SU-DHL-6 (cell line): Measurements from ENCODE around the gene TALDO1.

Source experiments
- H2AFZ ChIP-seq: fragments of 200-600 bp; sonication (generic); 2 replicates; pipeline ENCODE4 v1.6.1; 2014; ENCODE audit warnings: low read depth, mild to moderate bottlenecking, moderate library complexity, mixed read lengths, antibody characterized with exemption, low read length; ENCODE audit not compliant: severe bottlenecking
- H3F3A ChIP-seq: fragments of 200-600 bp; shearing (Covaris generic); 2 replicates; pipeline ENCODE4 v1.6.0; 2016; ENCODE audit warnings: antibody characterized with exemption, mild to moderate bottlenecking; ENCODE audit not compliant: insufficient read depth
- H3K27ac ChIP-seq: fragments of 200-600 bp; sonication (generic); 2 replicates; pipeline ENCODE4 v1.5.1; 2016; ENCODE audit warnings: low read depth, mild to moderate bottlenecking, low read length, moderate library complexity, mixed read lengths
- H3K27me3 ChIP-seq: fragments of 200-600 bp; sonication (generic), shearing (Covaris generic); 2 replicates; pipeline ENCODE4 v1.6.0; 2014; ENCODE audit warnings: mild to moderate bottlenecking, low read length
- H3K36me3 ChIP-seq: fragments of 200-600 bp; sonication (generic); 2 replicates; pipeline ENCODE4 v1.6.1; 2014; ENCODE audit warnings: mild to moderate bottlenecking, low read length, mixed read lengths
- H3K4me2 ChIP-seq: fragments of 300-600, 200-600 bp; shearing (Covaris generic), sonication (generic); 2 replicates; pipeline ENCODE4 v1.6.0; 2014; ENCODE audit warnings: low read length, low read depth, mild to moderate bottlenecking; ENCODE audit not compliant: poor library complexity, severe bottlenecking
- H3K4me3 ChIP-seq: fragments of 200-600 bp; sonication (generic); 2 replicates; pipeline ENCODE4 v1.5.1; 2014; ENCODE audit warnings: antibody characterized with exemption, low read length, mild to moderate bottlenecking, mixed read lengths; ENCODE audit not compliant: insufficient read depth, poor library complexity, severe bottlenecking
- H3K79me2 ChIP-seq: fragments of 200-600 bp; sonication (generic); 2 replicates; pipeline ENCODE4 v1.6.1; 2014; ENCODE audit warnings: mild to moderate bottlenecking, low read length, moderate library complexity; ENCODE audit not compliant: insufficient read depth
- H3K9ac ChIP-seq: fragments of 200-600 bp; sonication (generic); 2 replicates; pipeline ENCODE4 v1.7.0; 2014; ENCODE audit warnings: mild to moderate bottlenecking, low read length
- H3K9me2 ChIP-seq: fragments of 200-600 bp; sonication (generic); replicated peaks from 2 replicates; pipeline ENCODE4 v1.6.1; 2014; ENCODE audit warnings: low read length; ENCODE audit not compliant: insufficient read depth
- H3K9me3 ChIP-seq: fragments of 200-600 bp; sonication (generic); 2 replicates; pipeline ENCODE4 v1.6.1; 2014; ENCODE audit warnings: low read length, mixed read lengths; ENCODE audit not compliant: insufficient read depth
- H4K20me1 ChIP-seq: fragments of 200-600 bp; sonication (generic); 2 replicates; pipeline ENCODE4 v1.6.1; 2014; ENCODE audit warnings: low read depth, mild to moderate bottlenecking, antibody characterized with exemption, low read length, moderate library complexity, mixed read lengths
- EZH2phosphoT487 ChIP-seq: fragments of 200-600 bp; sonication (generic), shearing (Covaris generic); conservative IDR thresholded peaks from 2 replicates; pipeline ENCODE4 v1.6.1; 2018; ENCODE audit warnings: mild to moderate bottlenecking, antibody characterized with exemption, low read length, moderate library complexity, mixed read lengths
- TF ChIP-seq, protein P1 (sequence below): fragments of 200-600 bp; sonication (generic); IDR thresholded peaks from one replicate; pipeline ENCODE4 v1.5.1; 2017; ENCODE audit warnings: antibody characterized with exemption, mild to moderate bottlenecking, low read length, moderate library complexity; ENCODE audit not compliant: insufficient read depth, poor library complexity, severe bottlenecking

Gene TALDO1

GRCh38 chr11:699116-699508 is 48.2 kb upstream of the TALDO1 start:
- H4K20me1 ChIP-seq: no peaks in the 10 kb centered on the region

DNA sequence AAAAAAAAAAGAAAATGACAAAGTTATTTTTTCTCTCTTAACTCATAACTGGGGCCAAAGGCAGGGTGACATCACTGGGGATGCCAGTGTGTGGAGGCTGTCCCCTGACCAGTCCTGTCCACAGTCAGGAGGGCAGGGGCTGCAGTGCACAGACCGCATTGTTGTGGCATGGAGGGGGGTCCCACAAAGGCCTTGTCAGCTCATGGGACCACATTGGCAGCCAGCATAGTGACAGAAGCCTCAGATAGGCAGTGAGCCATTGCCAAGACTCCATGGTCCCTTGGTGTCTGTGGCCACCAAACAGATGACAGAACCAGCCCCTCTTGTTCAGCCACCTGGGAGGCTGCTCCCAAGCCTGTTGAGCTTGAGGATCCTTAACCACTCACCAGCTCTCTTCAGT is 47.5 kb upstream of the TALDO1 start:
- H3K9me2 ChIP-seq: no peaks in the 10 kb centered on the region
- H3K36me3 ChIP-seq: no peaks in the 10 kb centered on the region
- TF ChIP-seq EZH2phosphoT487: no peak
- TF ChIP-seq, protein P1, sequence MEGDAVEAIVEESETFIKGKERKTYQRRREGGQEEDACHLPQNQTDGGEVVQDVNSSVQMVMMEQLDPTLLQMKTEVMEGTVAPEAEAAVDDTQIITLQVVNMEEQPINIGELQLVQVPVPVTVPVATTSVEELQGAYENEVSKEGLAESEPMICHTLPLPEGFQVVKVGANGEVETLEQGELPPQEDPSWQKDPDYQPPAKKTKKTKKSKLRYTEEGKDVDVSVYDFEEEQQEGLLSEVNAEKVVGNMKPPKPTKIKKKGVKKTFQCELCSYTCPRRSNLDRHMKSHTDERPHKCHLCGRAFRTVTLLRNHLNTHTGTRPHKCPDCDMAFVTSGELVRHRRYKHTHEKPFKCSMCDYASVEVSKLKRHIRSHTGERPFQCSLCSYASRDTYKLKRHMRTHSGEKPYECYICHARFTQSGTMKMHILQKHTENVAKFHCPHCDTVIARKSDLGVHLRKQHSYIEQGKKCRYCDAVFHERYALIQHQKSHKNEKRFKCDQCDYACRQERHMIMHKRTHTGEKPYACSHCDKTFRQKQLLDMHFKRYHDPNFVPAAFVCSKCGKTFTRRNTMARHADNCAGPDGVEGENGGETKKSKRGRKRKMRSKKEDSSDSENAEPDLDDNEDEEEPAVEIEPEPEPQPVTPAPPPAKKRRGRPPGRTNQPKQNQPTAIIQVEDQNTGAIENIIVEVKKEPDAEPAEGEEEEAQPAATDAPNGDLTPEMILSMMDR: no peak
- H4K20me1 ChIP-seq: no peaks in the 10 kb centered on the region
- no peaks in the 10 kb centered on the region for H3K9me3 ChIP-seq
- H3K4me3 ChIP-seq: no peak overlapping the region
- no peak overlapping the region for H3K9ac ChIP-seq
- no peak overlapping the region for H3K4me2 ChIP-seq
- no peak overlapping the region for H2AFZ ChIP-seq
- no peaks in the 10 kb centered on the region for H3K27me3 ChIP-seq
- H3F3A ChIP-seq: peaks cover 19% of the 10 kb centered on the region
- H3K27ac ChIP-seq: no peak overlapping the region
- H3K79me2 ChIP-seq: peaks cover 4% of the 10 kb centered on the region; the same call in 1 of the 2 replicates

More at GRCh38 chr11:699116-699508, 48.2 kb upstream of the TALDO1 start:
- TF ChIP-seq, protein P1: no peak
- no peak for TF ChIP-seq EZH2phosphoT487
- no peaks in the 10 kb centered on the region for H3K9me2 ChIP-seq
- H3K4me2 ChIP-seq: no peak overlapping the region
- H2AFZ ChIP-seq: no peak overlapping the region
- peaks cover 19% of the 10 kb centered on the region for H3F3A ChIP-seq
- no peaks in the 10 kb centered on the region for H3K9me3 ChIP-seq
- no peak overlapping the region for H3K9ac ChIP-seq
- no peak overlapping the region for H3K4me3 ChIP-seq
- H3K79me2 ChIP-seq: peaks cover 6% of the 10 kb centered on the region
- H3K27ac ChIP-seq: no peak overlapping the region
- no peaks in the 10 kb centered on the region for H3K27me3 ChIP-seq
- no peaks in the 10 kb centered on the region for H3K36me3 ChIP-seq

DNA sequence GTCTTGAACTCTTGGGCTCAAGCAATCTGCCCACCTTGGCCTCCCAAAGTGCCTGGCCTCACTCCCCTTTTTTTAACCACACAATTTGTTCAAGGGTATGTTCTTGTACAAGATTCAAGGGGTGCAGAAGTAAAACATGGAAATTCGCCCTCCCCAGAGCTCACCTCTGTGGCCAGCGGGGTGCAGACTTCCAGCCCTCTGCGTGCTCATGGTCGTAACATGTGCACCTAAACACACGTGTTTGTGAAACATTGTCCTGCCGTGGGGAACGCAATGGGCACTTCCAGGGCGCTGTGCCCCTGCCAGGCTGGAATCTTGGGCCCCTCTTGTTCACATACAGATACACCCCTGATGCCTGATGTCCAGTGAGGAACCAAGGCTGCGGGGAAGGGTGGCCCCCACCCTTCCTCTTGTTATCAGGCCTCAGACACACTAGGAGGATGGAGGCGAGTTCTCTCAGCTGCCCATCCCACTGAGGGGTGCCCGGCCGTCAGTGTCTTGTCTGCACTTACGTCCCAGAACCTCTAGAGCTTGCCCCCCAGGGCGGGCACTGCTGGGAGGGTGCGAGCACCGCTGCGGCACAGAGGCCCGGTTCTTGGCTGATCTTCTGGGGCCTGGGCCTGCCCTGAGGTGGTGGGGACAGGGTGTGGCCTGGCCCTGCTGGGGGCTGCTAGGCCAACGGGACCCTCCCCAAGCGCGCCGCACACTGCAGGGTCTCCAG is 45.4 kb upstream of the TALDO1 start:
- Histone ChIP-seq H3K27me3 (no peaks in the 10 kb centered on the region), H3K9me3 (no peaks in the 10 kb centered on the region), H3F3A (peaks cover 11% of the 10 kb centered on the region), H3K9ac (no peak overlapping the region), H3K79me2 (no peaks in the 10 kb centered on the region), H2AFZ (no peak overlapping the region), H3K4me3 (no peak overlapping the region), H3K27ac (no peak overlapping the region), H4K20me1 (no peaks in the 10 kb centered on the region), H3K36me3 (no peaks in the 10 kb centered on the region), H3K9me2 (no peaks in the 10 kb centered on the region), H3K4me2 (no peak overlapping the region)
- TF ChIP-seq, protein P1: no peak
- TF ChIP-seq EZH2phosphoT487: no peak
